GM21723 (cell line): ENCODE measurements around the gene SOX6.

Experiments
- ATAC-seq: cut with Tn5 transposase; IDR thresholded peaks from one replicate; pipeline ENCODE4 v1.9.1; 2021; ENCODE audit warnings: mild to moderate bottlenecking, moderate library complexity; ENCODE audit not compliant: unreplicated experiment

Gene SOX6

GRCh38 chr11:16279524-16279923 lies 76.8 kb downstream of the SOX6 start:
- no peak for ATAC-seq

DNA sequence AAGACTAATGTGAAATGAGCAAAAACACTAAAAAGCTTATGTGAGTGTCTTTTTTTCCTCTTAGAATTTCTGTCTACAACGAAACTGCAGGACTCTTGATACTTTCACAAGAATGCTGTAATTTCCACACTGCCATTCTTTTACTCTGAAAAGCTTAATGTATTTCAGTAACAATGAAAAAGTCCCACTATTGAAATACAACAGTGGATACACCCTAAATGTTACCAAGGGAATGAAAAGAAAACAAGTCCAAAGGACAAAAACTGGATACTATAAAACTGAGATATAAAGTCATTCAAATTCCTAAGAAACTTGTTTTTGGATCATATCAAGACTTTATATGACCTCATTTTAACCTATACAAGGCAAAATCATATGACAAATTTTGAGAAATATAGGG lies 77.4 kb downstream of the SOX6 start:
- no peak for ATAC-seq

DNA sequence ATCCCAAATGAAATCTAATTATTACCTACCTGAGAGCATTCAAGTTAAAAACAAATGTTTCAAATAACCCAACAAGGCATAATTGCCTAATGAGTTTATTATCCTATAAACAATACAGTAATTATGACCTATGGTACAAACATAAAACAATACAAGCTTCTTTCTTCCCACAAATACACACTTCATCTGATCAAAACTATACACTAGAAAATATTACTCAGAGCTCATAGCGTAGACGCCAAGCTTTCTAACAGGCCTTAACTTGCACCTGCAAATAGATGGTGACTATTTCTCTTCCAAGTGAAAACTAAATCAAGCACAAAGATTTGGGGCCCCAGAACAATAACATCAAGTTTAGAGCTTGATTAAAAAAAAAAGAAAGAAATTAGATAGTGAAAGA lies 78.1 kb downstream of the SOX6 start:
- ATAC-seq, result no peak

- no peak for ATAC-seq
Measured at GRCh38 chr11:16276251-16276650, 80.1 kb downstream of the SOX6 start.

DNA sequence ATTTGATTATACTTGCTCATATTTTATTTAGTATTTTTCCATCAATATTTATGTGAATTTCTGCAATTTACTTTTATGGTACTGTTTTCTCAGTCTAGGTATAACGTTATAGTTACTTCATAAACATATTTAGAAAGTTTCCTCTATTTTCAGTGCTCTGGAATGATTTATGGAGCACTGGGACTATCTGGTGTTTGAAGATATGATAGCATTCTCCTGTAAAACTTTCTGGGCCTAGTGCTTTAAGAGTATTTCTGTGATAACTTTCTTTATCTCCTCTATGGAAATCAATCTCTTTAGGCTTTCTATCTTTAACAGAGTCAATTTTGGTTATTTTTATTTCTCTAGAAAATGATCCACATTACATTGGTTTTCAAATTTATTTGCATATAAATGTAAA lies 85.1 kb downstream of the SOX6 start:
- ATAC-seq, result no peak

DNA sequence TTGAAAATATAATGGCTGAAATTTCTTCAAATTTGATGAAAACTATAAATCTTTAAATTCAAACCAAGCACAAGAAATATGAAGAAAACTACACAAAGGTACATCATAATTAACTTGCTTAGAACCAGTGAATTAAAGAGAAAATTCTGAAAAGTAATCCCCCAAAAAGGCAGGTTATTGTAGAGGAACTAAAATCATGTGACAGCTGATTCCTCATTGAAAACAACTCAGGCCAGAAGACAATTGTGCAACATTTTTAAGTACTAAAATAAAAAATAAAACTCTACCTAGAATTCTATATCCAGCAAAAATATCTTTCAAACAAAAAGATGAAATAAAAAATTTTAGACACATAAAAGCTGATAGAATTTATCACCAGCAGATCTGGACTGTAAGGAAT lies 90.3 kb downstream of the SOX6 start:
- no peak for ATAC-seq

DNA sequence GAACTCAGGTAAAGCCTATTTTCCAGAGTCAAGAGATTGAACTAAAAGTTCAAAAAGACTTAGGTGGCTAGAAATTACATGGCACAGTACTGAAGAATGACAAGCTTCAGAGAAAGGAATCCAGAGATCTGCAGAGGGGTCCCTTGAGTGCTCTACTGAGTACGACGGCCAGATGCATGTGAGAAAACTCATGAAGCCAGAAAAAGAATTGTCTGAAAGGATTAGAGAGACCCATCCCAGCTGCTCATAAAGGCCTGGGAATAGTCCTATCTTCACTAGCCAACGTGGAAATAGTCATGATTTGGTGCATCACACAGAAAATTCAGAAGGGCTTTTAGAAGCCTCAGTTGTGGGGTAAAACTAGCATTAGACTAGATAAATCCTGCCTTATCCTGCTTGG lies 91.3 kb downstream of the SOX6 start:
- no peak for ATAC-seq

DNA sequence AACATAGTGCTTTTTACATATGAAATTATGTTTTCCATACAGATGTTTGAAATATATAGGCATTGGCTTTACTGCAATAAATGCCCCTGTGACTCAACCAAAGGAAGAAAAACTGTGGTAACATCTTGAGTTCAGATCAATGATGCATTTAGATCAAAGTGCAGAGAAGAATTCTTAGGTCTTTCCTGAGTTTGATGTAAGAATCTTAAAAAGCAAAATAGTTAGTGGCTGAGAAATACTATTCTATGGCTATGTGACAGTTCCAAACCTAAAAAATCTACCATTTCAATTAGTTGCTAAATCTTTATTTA lies 93.7 kb downstream of the SOX6 start:
- ATAC-seq, result no peak

DNA sequence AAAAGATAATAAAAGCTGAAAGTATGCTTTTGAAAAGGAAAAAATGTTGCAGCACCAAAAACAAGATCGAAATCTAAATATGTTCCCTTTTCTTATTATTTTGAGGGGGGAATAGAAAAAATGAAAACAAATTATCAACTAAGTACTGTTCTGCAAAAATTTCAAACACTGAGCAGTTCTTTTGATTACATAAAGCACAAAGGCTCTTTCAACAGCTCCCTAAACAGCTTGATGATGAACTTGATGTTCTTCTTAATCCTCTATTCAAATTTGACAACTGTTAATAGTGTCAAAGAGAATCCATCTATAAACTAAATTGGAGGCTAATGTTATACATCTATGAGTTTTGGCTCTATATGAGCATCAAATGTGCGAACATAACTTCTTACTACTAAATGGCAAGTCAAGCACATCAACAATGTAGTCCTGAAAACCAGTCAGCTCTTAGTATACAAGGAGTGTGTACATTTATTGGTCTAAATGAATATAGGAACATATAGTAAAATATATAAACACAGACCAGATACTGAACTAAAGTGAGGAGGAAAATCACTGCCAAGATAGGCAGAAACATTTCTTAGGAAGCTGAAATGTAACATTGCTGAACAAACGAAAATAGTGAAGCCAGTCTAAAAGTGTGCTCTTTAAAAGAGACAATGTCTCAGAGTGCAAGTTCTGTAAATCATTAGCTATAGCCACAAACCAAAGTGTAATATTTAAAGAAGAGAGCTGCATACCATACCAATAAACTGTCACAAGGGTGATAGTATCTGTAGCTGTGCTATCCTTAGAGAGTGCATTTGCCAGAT lies 94.3 kb downstream of the SOX6 start:
- ATAC-seq, result no peak

- ATAC-seq, result no peak
Measured at GRCh38 chr11:16252373-16252772, 104.0 kb downstream of the SOX6 start.

- ATAC-seq, result no peak
Measured at GRCh38 chr11:16248248-16248647, 108.1 kb downstream of the SOX6 start.

- no peak for ATAC-seq
Measured at GRCh38 chr11:16242806-16243205, 113.5 kb downstream of the SOX6 start.

GRCh38 chr11:16240687-16241086 lies 115.7 kb downstream of the SOX6 start:
- no peak for ATAC-seq

- no peak for ATAC-seq
Measured at GRCh38 chr11:16239141-16240105, 116.9 kb downstream of the SOX6 start.

- no peak for ATAC-seq
Measured at GRCh38 chr11:16226245-16226644, 130.1 kb downstream of the SOX6 start.

- no peak for ATAC-seq
Measured at GRCh38 chr11:16225623-16226022, 130.7 kb downstream of the SOX6 start.

GRCh38 chr11:16223558-16223957 lies 132.8 kb downstream of the SOX6 start:
- ATAC-seq, result no peak

DNA sequence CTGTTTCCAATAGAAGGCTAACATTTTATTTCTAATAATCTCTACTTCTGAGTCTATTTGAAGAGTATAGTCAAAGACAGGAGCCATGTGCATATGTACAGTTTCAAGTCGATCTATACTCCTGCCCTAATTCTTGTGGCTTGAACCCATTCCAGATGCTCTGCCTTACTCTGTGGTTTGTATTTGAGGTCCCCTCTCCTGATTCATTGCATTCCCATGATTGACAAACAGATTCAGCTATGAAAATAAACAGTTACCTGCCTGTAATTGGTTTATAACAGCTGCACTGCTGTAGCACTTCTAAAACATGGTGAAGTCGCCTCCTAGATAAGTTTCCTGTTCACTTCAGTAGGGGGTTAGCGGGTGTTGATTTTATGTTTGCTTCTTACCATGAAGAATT lies 138.7 kb downstream of the SOX6 start:
- no peak for ATAC-seq

DNA sequence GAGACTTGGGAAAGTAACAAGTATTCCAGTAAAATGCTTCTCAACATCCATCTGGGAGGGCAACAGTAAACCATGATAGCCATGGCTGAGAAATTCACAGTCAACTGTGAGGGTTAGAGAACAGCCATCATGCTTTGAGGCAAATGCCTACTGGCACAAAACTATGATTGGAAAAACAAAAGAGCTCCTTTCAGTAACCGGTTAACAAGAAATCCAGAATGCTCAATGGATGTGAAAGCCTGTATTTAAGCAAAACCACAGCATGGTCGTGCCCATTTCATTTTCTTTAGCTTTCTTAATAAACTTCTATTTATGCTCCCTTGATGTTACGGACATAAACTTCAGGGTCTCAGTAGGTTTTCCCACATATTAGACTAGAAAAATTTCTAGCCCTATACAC lies 139.5 kb downstream of the SOX6 start:
- ATAC-seq, result no peak

GRCh38 chr11:16215352-16215751 lies 141.0 kb downstream of the SOX6 start:
- no peak for ATAC-seq

DNA sequence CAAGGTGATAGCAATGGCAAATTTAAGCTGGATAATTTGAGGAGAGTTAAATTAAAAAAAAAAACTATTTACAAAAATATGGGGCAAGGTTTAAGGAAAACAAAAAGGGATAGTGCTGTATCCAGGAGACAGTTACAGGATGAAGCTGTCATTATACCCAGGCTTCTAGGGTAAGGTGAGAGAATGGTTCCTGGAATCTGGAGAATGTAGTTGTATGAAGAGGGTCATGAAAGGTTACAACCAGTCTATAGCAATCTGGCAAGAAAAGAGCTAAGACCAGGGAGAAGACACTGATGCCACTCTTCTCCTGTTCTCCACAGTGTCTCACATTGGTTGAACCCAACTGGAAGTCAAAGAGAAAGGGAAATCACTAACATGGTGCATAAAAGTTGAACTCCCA lies 144.9 kb downstream of the SOX6 start:
- ATAC-seq, result no peak

DNA sequence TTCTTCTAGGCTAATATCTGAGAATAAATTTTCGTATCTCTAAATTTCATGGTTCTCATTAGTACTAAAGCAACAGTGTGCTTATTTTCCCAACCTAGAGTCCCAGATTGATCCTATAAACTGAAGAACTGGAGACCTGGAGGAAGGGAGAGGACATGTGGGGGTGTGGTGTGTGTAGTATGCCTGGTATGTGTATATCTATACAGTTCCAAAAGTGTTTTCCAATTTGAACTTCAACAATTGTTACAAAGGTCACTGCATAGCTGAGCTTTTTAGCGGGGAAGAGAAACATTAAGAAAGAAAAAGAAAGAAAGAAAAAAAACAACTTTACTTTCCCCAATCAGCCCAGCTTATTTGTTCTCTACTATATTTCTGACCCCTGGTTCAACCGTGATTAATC lies 152.1 kb downstream of the SOX6 start:
- ATAC-seq, result no peak
